Lower lobe of right lung (tissue), 2 donors: ENCODE data around the gene CCR6. TPM values are rescaled to one million over a fixed set of nuclear protein-coding genes. Genes with fewer than 3 reads are reported as not detected.

Experiments
- ATAC-seq, 2 donors: fragments of 200-7000 bp; cut with Tn5 transposase; one replicate each; pipeline ENCODE4 v1.9.1; 2020 to 2022; ENCODE audit warnings: mild to moderate bottlenecking in 2 of 2, moderate library complexity in 2 of 2
- DNase-seq: peaks from one replicate; pipeline ENCODE4 v3.0.0-alpha.2; 2020
- H3K27ac ChIP-seq: fragments of 200-600 bp; one replicate; pipeline ENCODE4 v1.8.0; 2022
- H3K27me3 ChIP-seq: fragments of 200-600 bp; one replicate; pipeline ENCODE4 v1.8.0; 2022; ENCODE audit warnings: low read depth
- H3K36me3 ChIP-seq: fragments of 200-600 bp; one replicate; pipeline ENCODE4 v1.8.0; 2022; ENCODE audit warnings: mild to moderate bottlenecking
- H3K4me1 ChIP-seq: fragments of 200-600 bp; one replicate; pipeline ENCODE4 v1.8.0; 2022
- H3K4me3 ChIP-seq: fragments of 200-600 bp; one replicate; pipeline ENCODE4 v1.8.0; 2022; ENCODE audit warnings: mild to moderate bottlenecking
- H3K9me3 ChIP-seq: fragments of 200-600 bp; one replicate; pipeline ENCODE4 v1.8.0; 2022
- CTCF ChIP-seq: fragments of 200-600 bp; IDR thresholded peaks from one replicate; pipeline ENCODE4 v1.8.0; 2022; ENCODE audit warnings: antibody characterized with exemption, mild to moderate bottlenecking
- intact Hi-C: fragments of 100-400 bp; cut with DNase I; formaldehyde crosslinking; loops from one replicate; pipeline ENCODE4 v1.11.0; 2022
- total RNA-seq: library from RNA; stranded (reverse); fragmentation: NEBNext Ultra II Directional; extraction: Animal tissue kit (Norgen Biotek cat#: 25700); gene quantifications from one replicate; pipeline ENCODE4 v1.2.1, GENCODE V29; 2021
- donor health status: DM: no; HTN: yes; CAD: no; lungs with severe emphysema.

The CCR6 gene
- total RNA-seq, 1 donor from 2014 or later: 0.83 TPM

- intact Hi-C loops: no loop called here
- TF ChIP-seq CTCF: peak; percentile 72
- DNase-seq (peak; percentile 67), ATAC-seq (peak; percentile 79 to 90)
- Histone ChIP-seq H3K9me3 (no peaks in the 10 kb centered on the region), H3K4me1 (no peaks in the 10 kb centered on the region), H3K4me3 (no peak overlapping the region), H3K36me3 (no peaks in the 10 kb centered on the region), H3K27me3 (peaks cover 10% of the 10 kb centered on the region), H3K27ac (no peak overlapping the region)
Measured at GRCh38 chr6:167141667-167142432, 19.0 kb downstream of the CCR6 start.

GRCh38 chr6:167142433-167142761, 19.5 kb downstream of the CCR6 start:
- H3K27me3 ChIP-seq: peaks cover 15% of the 10 kb centered on the region
- no peak overlapping the region for H3K27ac ChIP-seq
- H3K9me3 ChIP-seq: no peaks in the 10 kb centered on the region
- H3K36me3 ChIP-seq: no peaks in the 10 kb centered on the region
- DNase-seq: no peak
- no peak overlapping the region for H3K4me3 ChIP-seq
- intact Hi-C loops: no loop called here
- H3K4me1 ChIP-seq: no peaks in the 10 kb centered on the region
- no peak for ATAC-seq
- no peak for TF ChIP-seq CTCF

GRCh38 chr6:167143041-167143440, 20.1 kb downstream of the CCR6 start:
- Histone ChIP-seq H3K4me1 (no peaks in the 10 kb centered on the region), H3K9me3 (no peaks in the 10 kb centered on the region), H3K27me3 (peaks cover 16% of the 10 kb centered on the region), H3K4me3 (no peak overlapping the region), H3K36me3 (no peaks in the 10 kb centered on the region), H3K27ac (no peak overlapping the region)
- DNase-seq (no peak), ATAC-seq (no peak)
- intact Hi-C loops: no loop called here
- TF ChIP-seq CTCF: no peak

- Histone ChIP-seq H3K27ac (no peak overlapping the region), H3K27me3 (peaks cover 18% of the 10 kb centered on the region), H3K36me3 (no peaks in the 10 kb centered on the region), H3K9me3 (no peaks in the 10 kb centered on the region), H3K4me3 (no peak overlapping the region), H3K4me1 (no peaks in the 10 kb centered on the region)
- DNase-seq (no peak), ATAC-seq (no peak)
- TF ChIP-seq CTCF: no peak
- intact Hi-C loops: no loop called here
Measured at GRCh38 chr6:167145461-167145860, 22.6 kb downstream of the CCR6 start.

GRCh38 chr6:167146135-167146534, 23.2 kb downstream of the CCR6 start:
- intact Hi-C loops: no loop called here
- no peak for TF ChIP-seq CTCF
- Histone ChIP-seq H3K36me3 (no peaks in the 10 kb centered on the region), H3K27ac (no peak overlapping the region), H3K9me3 (no peaks in the 10 kb centered on the region), H3K4me3 (no peak overlapping the region), H3K4me1 (no peaks in the 10 kb centered on the region), H3K27me3 (peaks cover 18% of the 10 kb centered on the region)
- no peak for DNase-seq
- ATAC-seq: peak in 1 of 2 donors; percentile 68
